Bone marrow (tissue), 2 donors: ENCODE results near the gene PRPF40A.

ENCODE experiments used
- DNase-seq, 2 donors: peaks; one replicate each; lab custom pipeline; 2025; lab: John Stamatoyannopoulos, UW

PRPF40A gene

GRCh38 chr2:152651834-152652233 lies 65.4 kb downstream of the PRPF40A start:
- no peak for DNase-seq

DNA sequence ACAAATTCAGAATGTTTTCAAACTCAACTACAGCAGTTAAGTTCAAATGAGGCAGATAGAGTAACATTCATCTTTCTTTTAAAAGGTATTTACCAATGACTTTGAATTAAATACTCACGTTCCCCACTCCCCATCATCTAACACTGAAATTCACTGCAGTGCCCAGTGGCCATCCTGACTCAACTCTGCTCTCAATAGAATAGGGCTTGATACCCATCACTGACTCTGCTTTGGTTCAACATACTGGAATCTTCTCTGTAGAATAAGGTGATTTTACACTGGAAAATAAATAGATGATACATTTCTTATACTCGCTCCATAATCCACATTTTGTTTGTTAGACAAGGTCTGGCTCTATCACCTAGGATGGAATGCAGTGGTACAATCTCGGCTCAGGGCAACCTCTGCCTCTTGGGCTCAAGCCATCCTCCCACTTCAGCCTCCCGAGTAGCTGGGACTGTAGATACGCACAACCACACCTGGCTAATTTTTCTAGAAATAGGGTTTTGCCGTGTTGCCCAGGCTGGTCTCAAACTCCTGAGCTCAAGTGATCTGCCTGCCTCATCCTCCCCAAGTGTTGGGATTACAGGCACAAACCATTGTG lies 66.4 kb downstream of the PRPF40A start:
- DNase-seq, result no peak

- no peak for DNase-seq
These were observed 67.3 kb downstream of the PRPF40A start for GRCh38 chr2:152649997-152650396.

DNA sequence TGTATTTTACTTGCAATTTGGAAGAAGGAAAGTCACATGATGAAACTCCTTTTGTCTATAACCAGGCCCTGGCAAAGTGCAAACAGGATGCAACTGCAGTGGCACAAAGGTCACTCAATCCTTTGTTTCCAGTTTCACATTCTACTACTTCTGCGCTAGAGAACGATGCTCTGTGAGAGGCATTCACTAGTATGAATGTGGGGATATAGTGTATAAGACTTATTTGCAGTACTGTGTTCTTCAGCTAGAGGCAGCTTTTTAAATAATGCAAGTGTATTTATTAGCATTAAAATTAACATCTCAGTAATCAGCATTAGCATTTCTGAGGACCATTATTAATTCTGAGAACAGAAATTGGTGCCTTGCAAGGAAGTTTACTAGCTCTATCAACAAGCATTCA lies 68.9 kb downstream of the PRPF40A start:
- no peak for DNase-seq

- no peak for DNase-seq
These were observed 69.7 kb downstream of the PRPF40A start for GRCh38 chr2:152647552-152647951.

- DNase-seq, result no peak
These were observed 70.5 kb downstream of the PRPF40A start for GRCh38 chr2:152646775-152647174.

DNA sequence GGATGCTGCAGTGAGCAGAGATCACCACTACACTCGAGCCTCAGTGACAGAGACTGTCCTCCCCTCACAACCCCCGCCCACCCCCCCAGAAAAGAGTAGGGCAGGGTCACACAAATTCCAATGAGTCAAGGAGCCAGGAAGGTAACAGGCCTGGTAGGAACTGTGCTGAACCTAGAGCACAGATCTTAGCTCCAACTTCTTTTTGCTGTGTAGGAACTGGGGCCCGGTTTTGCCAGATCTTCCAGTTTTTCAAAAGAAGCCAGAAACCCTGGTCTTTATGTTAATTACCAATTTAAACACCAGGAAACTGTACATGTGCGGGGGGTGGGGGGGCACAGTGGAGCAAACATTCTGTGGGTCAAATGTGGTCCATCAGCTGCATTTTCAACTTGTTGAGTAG lies 71.0 kb downstream of the PRPF40A start:
- DNase-seq, result no peak

- DNase-seq, result no peak
These were observed 72.9 kb downstream of the PRPF40A start for GRCh38 chr2:152644189-152644873.

DNA sequence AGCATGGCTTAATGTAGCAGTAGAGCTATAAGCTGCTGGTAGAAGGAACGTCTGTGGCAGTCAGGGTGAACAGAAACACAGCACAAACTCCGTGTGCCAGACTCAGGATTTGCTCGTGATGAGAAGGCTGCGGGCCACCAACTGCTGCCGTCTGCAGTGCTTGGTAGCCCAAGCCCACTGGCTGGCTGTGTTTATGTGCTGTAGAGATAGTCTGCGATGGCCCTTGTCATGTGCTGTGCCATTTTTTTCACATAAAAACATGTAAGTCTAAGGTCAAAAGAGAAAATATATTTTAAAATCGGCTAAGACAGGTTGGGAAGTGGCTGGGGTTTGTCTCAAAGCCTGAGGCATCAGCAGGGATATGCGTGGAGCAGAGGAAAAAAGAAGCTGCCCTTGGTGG lies 78.7 kb downstream of the PRPF40A start:
- DNase-seq, result no peak

- no peak for DNase-seq
These were observed 79.2 kb downstream of the PRPF40A start for GRCh38 chr2:152638056-152638455.

GRCh38 chr2:152637251-152637650 lies 80.0 kb downstream of the PRPF40A start:
- no peak for DNase-seq

DNA sequence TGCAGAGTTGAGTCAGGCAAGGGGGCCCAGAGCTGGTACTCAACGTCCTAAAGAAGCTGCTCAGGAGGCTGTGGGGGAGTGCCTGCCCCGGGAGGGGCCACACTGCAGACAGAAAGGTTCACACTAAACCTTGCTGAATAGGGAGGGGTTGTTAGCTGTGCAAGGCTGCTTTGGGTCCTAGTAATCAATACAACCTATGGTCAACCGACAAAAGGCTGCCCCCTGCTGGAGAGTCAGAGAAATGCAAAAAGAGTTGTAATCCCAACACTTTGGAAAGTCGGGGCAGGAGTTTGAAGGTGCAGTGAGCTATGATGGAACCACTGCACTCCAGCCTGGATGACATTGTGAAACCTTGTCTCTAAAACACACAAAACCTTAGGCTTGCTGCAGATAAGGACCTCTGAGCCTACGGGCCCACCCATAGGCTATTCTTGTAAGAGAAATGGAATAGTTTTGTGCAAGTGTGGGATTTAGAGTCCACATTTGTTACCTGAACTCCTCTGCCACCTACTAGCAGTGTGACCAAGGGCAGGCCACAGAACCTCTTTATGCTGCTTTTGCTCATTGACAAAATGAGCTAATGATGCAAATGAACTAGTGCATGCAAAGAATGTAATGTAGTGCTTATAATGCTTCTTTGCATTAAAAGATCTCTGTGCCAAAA lies 81.5 kb downstream of the PRPF40A start:
- peak; percentile 8 to 40 for DNase-seq

DNA sequence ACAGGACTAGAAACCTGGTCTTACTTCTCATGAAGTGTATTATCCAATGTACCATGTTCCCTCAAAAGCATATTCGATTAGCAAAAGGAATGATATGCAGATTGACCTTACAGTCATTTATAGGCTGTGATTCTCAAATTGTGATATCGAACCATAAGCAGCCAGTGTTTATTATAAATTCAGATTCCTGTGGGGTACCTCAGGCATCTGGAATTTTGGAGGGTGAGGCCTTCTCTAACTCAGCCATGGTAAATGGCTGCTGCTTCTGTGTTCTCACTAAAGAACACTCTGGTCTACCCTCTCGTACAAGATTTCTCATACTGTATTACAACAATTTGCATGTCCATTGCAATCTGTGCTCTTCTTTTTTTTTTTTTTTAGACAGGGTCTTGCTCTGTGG lies 84.5 kb downstream of the PRPF40A start:
- DNase-seq, result no peak

GRCh38 chr2:152630466-152630865 lies 86.8 kb downstream of the PRPF40A start:
- no peak for DNase-seq

- DNase-seq, result no peak
These were observed 88.1 kb downstream of the PRPF40A start for GRCh38 chr2:152629202-152629601.

GRCh38 chr2:152627351-152627957 lies 89.8 kb downstream of the PRPF40A start:
- peak in 1 of 2 donors; percentile 32 for DNase-seq

- DNase-seq, result no peak
These were observed 90.3 kb downstream of the PRPF40A start for GRCh38 chr2:152626911-152627339.

- no peak for DNase-seq
These were observed 92.5 kb downstream of the PRPF40A start for GRCh38 chr2:152624805-152625204.

DNA sequence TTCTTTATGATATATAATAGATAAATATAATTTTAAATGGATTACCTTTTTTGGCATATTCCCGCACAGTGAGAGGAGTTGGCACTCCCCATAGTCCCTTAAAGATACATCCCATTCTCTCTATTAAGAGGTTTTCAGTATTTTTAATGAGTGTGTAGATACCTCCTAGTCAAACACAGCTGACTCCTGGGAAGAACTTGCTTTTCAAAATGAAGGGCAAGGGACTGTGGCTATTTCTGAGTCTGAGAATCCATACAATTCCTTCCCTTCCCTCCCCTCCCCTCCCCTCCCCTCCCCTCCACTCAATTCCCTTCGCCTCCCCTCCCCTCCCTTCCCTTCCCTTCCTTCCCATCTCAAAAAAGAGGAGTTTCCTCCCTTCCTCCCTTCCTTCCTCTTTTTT lies 93.5 kb downstream of the PRPF40A start:
- no peak for DNase-seq

GRCh38 chr2:152623076-152623740 lies 94.1 kb downstream of the PRPF40A start:
- no peak for DNase-seq

DNA sequence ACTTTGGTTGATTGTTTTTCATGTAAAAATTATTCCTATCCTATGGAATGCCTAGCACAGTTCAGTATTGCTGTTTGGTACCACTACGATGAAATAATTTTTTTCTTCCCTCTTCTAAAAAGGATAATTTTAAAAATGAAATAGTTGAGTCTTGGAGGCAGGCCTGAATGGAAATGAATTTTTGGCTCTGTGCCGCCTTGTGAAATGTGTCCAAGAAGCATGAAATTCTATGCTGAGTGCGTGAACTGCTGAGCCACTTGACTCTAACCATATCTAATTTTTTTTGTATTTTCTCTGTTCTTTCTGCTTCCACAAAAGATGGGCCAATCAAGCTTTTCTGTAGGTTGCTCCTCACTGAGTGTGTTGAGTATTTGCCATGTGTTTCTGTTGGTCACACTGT lies 95.0 kb downstream of the PRPF40A start:
- DNase-seq, result no peak

- no peak for DNase-seq
These were observed 96.3 kb downstream of the PRPF40A start for GRCh38 chr2:152620985-152621384.
